NCI-H2171 (cell line): ENCODE results near the gene GRIN2C.
"Not testable (repeated sequence)": the region's sequence is repeated elsewhere in the genome, so short reads cannot be mapped to it uniquely, and the experiment has no call there.

Experiments
- DNase-seq: peaks from one replicate; lab custom pipeline; 2025; lab: John Stamatoyannopoulos, UW

Gene GRIN2C

DNA sequence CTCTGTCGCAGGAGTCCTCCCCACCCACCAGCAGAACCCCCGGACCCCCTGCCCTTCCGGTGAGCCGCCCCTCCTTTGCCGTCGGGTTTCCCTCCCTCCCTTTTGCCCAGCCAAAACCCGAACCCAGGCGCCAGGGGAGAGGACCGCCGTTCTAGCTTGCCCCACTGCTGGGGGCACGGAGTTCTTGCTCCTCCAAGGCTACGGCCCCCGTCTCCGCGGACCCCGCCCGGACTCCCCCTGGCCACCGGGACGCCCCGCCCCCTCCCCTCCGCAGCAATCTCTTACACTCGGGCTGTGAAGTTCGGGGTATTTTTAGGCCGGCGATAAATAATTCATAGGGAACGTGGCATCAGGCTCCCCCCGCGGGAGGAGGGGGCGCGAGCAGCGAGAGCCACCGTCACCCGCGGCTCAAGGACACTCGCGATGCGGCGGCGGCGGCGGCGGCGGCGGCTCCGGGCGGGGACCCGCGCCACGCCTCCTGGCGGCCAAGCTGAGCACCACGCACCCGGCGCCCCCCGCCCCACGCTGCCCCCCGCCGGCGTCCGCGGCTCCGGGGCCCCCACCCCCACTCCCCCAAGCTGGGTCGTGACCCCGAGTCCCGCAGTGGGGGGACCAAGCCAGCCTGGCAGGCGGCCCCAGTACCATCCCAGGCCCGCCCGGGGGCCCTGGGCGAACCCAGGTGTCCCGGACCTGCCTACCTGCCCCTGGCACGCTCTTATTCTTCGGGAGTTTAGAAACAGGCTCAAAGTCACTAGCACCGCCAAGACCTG, at the start of gene GRIN2C:
TSS of gene GRIN2C (minus strand) at position 427 of the 770 bp plus-strand sequence. CDS start 4,793 bp downstream, outside the sequence.
- no peak for DNase-seq

- not testable (repeated sequence) for DNase-seq
Observed at GRCh38 chr17:74909097-74909496, 49.4 kb upstream of the GRIN2C start.

DNA sequence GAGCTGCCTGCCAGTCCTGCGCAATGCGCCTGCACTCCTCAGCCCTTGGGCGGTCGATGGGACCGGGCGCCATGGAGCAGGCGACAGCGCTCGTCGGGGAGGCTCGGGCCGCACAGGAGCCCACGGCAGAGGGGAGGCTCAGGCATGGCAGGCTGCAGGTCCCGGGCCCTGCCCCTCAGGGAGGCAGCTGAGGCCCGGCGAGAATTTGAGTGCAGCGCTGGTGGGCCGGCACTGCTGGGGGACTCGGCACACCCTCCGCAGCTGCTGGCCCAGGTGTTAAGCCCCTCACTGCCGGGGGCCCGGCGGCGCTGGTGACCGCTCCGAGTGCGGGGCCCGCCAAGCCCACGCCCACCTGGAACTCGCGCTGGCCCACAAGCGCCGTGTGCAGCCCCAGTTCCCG, 47.3 kb upstream of the GRIN2C start:
- no peak for DNase-seq

DNA sequence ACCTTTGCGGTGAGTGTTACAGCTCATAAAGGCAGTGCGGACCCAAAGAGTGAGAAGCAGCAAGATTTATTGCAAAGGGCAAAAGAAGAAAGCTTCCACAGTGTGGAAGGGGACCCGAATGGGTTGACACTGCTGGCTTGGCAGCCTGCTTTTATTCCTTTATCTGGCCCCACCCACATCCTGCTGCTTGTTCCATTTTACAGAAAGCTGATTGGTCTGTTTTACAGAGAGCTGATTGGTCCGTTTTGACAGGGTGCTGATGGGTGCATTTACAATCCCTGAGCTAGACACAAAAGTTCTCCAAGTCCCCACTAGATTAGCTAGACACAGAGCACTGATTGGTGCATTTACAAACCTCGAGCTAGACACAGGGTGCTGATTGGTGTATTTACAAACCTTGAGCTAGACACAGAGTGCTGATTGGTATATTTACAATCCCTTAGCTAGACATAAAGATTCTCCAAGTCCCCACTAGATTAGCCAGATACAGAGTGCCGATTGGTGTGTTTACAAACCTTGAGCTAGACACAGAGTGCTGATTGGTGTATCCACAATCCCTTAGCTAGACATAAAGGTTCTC, 46.6 kb upstream of the GRIN2C start:
- not testable (repeated sequence) for DNase-seq

DNA sequence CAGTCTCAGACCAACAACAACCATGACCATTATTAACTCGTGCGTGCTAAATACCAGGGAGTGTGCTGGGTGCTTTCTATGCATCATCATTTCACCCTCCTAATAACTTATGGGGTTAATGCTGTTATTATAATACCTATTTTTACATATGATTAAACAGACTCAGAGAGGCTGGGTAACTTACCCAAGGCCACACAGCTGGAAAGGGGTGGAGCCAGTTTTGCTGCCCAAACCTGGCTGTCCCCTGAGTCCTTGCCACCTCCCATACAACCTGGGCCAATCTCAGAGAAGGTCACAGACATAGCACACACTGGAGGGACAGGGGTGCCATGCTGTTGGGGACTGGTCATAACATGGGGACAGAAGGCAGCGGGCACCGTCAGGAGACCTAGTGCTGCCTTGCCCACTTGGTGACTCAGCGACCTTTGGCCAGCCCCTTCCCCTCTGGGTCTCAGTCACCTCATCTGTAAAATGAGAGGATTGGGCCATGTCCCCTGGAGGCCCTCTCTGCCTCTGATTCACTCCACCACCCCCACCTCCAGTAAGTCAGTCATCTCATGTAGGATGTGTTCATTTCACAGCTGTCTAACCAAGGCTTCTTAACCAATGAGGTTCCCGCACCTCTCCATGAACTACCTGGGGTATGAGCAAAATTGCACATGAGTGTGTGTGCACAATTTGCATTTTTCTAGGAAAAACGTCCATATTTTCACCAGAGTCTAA, 45.2 kb upstream of the GRIN2C start:
- no peak for DNase-seq

- DNase-seq = no peak
Observed at GRCh38 chr17:74903671-74904070, 44.0 kb upstream of the GRIN2C start.

DNA sequence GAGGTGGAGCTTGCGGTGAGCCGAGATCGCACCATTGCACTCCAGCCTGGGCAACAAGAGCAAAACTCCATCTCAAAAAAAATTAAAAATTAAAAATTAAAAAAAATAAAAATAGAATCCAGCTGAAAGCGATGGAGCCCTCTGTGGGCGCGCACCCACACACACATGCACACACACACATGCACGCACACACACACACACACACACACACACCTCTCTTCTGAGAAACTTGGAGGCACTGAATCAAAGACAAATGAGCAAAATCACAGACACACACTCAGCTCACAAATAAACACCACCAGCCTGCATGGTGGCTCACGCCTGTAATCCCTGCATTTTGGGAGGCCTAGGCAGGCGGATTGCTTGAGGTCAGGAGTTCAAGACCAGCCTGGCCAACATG, 43.3 kb upstream of the GRIN2C start:
- no peak for DNase-seq

GRCh38 chr17:74901353-74902135, 41.9 kb upstream of the GRIN2C start:
- no peak for DNase-seq

DNA sequence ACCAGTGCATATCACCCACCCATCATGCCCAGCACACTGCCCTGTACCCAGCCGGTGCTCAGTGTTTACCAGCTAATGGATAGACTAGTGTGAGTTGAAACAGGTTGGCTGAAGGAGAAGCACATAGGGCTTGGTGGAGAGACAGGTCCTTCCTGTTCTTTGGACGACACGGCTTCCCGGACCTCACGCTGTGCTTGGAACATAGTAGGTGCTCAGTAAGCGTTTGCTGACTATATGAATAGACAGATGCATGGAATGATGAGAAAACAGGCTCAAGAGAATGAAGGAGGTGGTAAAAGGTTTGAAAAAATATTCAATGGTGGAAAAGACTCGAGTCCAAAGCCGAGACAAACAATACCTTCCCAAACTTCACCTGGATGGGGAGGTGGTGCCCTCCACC, 40.5 kb upstream of the GRIN2C start:
- DNase-seq = no peak

- no peak for DNase-seq
Observed at GRCh38 chr17:74898376-74898946, 38.8 kb upstream of the GRIN2C start.

GRCh38 chr17:74893936-74894671, 34.4 kb upstream of the GRIN2C start:
- DNase-seq = no peak

- no peak for DNase-seq
Observed at GRCh38 chr17:74892974-74893911, 33.6 kb upstream of the GRIN2C start, which contains the start of gene FADS6. FADS6 (minus strand) TSS chr17:74893633; CDS start chr17:74893595, 38 bp downstream.

- no peak for DNase-seq
Observed at GRCh38 chr17:74892013-74892841, 32.5 kb upstream of the GRIN2C start.

DNA sequence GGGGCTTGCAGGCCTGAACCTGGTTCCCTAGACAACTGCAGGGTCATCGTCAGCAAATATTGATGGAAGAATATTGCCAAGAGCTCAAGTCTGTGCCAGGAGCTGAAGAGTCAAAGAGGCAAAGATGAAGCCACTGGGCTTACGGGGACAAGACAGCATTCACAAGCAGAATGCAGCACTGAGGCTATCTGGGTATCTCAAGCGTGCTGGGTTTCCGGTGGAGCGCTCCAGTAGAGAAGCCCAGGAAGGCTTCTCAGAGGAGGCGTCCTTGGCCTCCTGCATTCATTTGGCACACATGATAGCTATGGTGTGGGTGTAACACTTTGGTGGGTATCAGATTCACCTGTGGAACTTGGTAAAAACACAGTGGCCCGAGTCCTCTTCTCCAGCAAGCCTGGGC, 30.9 kb upstream of the GRIN2C start:
- no peak for DNase-seq

DNA sequence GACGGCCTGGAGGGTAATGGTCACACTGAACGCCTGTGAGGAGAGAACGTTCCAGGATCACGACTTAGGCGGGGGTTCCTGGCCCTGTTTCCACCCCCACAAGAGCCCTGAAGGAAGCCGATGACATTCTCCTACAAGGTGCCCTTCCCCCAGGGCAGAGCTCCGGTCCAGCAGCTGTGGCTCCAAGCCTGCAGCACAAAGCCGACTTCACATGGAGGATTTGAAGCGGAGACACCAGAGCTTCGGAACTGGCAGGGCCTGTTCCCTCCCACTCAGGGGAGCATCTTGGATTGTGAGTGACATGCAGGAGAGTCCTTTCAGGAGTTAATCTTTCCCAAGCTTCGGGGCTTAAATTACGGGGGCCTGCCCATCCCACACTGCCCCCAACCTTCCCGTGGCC, 28.8 kb upstream of the GRIN2C start:
- no peak for DNase-seq

DNA sequence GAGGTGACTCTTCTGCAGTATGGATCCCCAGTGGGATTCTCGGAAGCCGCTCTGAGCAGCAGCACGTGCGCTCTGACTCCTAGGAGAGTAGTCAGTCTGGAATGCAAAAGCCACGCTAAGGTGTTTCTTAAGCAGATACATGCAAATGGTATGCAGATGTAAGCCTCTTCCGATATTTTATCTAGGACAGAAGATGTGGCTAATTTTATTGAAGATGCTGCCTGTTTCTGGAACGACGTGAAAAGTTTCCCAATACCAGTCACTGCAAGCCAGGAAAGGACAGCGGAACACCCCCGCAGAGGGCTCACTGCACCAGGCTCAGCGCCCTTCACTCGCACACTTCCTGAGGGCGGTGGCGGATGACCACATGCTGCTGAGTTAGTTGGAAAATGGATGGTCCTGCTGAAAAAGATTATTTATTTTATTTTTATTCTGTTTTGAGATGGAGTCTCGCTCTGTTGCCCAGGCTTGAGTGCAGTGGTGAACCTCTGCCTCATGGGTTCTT, 23.6 kb upstream of the GRIN2C start:
- no peak for DNase-seq

DNA sequence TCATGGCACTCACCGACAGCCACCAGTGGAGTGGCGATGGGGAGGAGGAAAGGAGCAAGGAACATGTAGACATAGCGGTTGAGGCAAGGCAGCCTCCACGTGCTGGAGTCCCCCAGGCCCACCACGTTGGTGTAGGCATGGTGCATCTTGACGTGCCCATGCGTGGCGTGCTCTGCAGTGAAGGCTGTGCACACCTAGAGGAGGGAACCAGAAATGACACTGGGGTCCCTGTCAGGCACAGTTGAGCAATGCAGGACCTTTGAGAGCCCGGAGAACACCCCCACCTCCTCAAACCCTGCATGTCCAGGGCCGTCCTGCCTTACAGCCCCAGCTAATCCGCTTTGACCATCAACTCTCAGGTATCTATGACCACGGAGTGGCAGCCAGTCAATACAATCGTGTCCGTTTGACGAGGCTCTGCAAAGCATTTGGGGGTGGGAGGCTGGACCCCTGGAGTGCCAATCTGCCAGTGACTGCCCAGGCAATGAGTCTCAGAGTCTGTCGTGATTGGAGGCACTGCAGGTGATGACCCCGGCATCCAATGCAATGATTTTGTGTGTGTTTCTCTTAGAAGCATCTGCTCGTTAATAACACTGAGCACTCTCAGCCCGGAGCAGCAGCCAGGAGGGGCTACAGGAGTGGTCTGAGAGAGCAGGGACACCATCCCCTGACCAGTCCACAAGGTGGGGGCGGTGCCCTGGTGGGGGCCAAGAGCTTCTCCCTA, 23.0 kb upstream of the GRIN2C start:
- DNase-seq = no peak

DNA sequence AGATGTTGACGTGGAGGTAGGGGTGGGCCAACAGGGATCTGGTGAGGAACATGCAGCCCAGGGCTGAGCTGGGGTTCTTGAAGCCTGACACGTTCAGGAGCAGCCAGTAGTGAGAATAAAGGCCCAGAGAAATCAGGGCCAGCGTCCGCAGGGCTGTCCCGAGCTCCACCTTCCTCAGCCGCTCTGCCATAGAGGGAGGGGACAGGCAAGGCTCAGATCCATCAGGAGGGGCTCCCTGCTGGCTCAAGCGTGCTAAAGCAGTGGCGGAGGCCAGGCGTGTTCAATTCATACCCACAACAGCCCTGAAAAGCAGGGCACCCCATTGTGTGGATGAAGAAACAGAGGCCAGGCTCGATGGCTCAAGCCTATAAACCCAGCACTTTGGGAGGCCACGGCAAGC, 21.4 kb upstream of the GRIN2C start:
- no peak for DNase-seq
